Left forelimb (tissue), 1 donor: ENCODE results near the gene USP44.
"Not testable (repeated sequence)": the region's sequence is repeated elsewhere in the genome, so short reads cannot be mapped to it uniquely, and the experiment has no call there.

Source experiments
- DNase-seq: peaks from one replicate; pipeline ENCODE4 v3.0.0-alpha.2; 2018; ENCODE audit warnings: low spot score

The USP44 gene

DNA sequence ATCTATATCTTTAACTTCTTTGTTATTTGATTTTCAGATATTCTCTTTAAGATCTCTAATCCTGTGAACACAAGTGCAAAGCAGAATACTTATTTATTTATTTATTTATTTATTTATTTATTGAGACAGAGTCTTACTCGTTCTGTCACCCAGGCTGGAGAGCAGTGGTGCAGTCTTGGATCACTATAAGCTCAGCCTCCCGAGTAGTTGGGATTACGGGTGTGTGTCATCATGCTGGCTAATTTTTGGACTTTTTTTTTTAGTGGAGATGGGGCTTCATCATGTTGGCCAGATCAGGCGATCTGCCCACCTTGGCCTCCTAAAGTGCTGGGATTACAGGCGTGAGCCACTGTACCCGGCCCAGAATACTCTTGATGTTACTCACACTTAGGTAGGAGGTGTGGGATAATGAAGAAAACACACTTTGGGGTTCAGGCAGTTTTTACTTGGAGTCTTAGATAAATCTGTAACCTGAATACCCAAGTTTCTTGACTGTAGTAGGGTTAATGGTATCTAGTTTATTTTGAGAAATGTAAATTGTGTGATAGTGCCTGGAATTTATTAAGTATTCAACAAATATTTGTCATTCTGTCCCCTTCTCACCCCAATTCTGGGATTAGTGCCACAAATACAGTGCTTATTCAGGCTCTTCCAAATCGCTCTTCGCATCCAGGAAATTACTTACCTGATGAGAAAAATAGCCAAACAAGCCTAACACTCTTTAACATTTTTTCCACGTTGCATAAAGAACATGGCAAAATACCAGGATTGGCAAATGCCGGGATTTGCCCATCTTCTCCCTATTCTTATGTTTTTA lies 44.4 kb downstream of the USP44 start:
- no peak for DNase-seq

DNA sequence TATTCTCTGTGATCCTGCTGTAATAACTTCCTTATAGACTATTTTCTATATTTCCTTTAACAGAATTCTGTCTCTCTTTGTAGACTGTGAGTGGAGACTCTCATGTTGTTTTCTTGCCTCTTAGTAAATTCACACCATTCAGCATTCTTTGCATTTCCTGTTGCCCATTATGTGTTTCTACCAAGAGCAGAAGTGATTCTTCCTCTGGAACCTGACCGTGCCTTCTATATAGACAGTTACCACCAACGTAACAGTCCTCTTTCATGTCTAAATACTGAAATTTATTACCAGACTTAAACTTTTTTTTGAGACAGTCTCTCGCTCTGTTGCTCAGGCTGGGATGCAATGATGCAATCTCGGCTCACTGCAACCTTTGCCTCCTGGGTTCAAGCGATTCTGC lies 46.2 kb downstream of the USP44 start:
- DNase-seq, result no peak

- no peak for DNase-seq
Observed at GRCh38 chr12:95504140-95504539, 47.1 kb downstream of the USP44 start.

DNA sequence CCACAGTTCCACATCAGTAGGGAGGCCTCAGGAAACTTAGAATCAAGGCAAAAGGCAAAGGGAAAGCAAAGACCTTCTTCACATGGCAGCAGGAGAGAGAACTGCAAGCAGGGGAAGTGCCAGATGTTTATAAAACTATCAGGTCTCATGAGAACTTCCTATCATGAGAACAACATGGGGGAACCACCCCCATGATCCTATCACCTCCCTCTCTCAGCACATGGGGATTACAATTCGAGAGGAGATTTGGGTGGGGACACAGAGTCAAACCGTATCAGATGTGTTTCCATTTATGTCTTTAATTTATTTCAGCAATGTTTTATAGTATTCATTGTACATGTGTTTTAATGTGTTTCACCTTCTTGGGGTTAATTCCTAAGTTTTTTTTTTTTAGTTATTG lies 51.5 kb downstream of the USP44 start:
- no peak for DNase-seq

DNA sequence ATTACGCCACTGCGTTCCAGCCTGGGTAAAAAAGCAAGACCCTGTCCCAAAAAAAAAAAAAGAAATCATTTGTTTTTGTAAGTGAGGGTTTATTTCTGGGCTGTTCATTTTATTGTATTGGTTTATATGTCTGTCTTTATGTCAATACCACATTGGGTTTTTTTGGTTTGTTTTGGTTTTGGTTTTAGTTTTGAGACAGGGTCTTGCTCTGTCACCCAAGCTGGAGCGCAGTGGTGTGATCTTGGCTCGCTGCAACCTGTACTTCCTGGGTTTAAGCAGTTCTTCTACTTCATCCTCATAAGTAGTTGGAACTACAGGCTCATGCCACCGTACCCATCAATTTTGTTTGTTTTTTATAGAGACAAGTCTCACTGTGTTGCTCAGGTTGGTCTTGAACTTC lies 52.3 kb downstream of the USP44 start:
- DNase-seq, result no peak

DNA sequence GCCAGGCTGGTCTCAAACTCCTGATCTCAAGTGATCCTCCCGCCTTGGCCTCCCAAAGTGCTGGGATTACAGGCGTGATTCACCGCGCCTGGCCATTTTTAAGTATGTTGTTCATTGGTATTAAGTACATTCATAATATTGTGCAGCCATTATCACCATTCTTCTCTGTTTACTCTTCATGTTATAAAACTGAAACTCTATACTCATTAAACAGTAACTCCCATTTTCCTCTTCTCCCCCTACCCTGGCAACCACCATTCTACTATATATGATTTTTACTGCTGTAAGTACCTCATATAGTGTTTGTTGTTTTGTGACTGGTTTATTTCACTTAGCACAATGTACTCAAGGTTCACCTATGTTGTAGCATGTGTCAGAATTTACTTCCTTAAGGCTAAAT lies 54.2 kb downstream of the USP44 start:
- DNase-seq, result no peak

DNA sequence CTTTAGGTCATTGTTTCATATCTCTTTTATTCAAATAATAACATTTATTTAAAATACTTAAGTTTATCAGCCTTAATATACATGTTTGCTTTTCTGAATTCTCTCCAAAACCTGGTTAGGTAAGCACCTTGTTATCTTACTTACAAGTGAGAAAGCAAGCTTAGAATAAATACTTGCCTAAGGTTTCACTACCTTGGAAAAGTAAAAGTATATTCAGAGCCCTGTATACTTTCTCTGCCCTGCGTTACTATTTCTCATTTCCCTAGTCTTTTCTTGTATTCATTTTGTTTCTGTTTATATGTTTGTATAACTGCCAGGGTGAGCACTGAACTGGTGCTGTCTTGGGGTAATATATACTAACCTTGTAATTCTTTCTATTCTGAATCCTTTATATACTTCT lies 55.8 kb downstream of the USP44 start:
- no peak for DNase-seq

- DNase-seq, result no peak
Observed at GRCh38 chr12:95494888-95495287, 56.4 kb downstream of the USP44 start.

GRCh38 chr12:95492462-95492861 lies 58.8 kb downstream of the USP44 start:
- no peak for DNase-seq

DNA sequence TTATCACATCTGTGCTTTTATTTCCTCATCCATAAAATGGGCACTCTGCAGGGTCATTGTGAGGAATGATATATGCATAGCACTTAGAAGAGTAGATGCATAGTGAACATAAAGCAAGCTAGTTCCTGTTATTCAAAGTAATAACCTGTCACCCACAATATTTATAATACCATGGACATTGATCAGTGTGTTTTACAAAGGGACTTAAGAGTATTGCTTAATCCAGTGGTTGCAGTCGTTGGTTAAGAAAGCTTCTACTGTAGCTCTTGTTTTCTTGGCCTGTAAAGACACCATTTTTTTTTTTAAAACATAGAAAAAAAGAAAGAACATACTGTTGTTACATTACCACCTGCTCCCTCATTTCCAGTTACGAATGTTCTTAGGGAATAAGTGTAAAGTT lies 64.3 kb downstream of the USP44 start:
- no peak for DNase-seq

- DNase-seq, result no peak
Observed at GRCh38 chr12:95484524-95484923, 66.8 kb downstream of the USP44 start.

GRCh38 chr12:95482564-95482963 lies 68.7 kb downstream of the USP44 start:
- not testable (repeated sequence) for DNase-seq

DNA sequence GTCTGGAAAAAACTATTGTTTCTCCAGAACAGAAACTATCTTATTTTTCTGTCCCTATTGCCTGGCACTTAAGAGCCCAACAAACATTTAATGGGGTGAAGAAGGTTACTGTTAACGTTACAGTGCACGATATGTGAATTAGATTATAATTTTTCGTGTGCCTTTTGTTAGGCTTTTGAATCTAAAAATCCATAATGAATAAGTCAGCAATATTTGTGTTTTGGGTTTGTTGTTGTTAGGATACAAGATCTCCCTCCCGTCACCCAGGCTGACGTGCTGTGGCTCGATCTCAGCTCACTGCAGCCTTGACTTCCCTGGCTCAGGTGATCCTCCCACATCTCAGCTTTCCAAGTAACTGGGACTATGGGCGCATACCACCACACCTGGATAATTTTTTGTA lies 69.4 kb downstream of the USP44 start:
- no peak for DNase-seq

DNA sequence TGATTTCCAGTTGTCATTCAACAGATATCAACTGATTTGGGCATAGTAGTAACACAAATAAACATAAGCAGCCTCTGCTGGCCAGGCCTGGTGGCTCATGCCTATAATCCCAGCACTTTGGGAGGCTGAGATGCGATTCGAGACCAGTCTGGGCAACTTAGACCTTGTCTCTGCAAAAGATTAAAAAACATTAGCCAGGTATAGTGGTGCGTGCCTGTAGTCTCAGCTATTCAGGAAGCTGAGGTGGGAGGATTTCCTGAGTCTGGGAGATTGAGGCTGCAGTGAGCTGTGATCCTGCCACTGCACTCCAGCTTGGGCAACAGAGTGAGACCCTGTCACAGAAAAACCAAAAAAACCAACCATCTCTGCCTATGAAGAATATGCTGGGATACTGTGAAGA lies 70.2 kb downstream of the USP44 start:
- DNase-seq, result no peak

DNA sequence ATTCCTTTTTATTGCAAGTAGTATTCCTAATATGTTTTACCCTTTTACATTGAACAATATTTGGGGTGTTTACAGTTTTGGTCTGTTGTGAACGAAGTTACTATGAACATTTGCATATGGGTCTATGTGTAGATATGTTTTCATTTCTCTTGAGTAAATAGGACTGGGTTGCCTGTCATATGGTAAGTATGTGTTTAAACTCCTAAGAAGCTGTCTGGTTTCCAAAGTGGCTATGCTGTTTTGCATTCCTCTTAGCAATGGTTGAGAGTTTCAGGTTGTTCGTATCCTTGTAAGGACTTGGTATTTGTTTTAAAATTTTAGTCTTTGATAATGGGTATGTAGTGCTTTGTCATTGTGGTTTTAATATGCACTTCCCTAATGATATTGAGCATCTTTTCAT lies 71.0 kb downstream of the USP44 start:
- no peak for DNase-seq

DNA sequence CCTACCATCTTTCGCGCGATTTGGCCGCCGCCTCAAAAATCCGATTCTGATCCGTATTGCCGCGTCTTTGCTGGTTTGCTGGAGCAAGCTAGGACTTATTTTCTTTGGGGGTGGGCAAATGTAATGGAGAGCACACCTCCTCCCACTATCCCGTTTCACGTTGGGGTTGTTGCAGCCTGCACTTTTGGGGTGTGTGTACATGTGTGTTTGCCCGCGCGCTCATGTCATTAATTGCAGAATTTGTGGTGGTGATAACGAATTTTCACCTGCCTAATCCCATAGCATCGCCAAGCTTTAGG lies 76.7 kb downstream of the USP44 start:
- no peak for DNase-seq

- DNase-seq, result peak; percentile 96
Observed at GRCh38 chr12:95473884-95474659, 77.2 kb downstream of the USP44 start, which contains the start of gene METAP2. TSS of gene METAP2 (plus strand) at chr12:95474152. CDS start at chr12:95474180, 28 bp downstream.

DNA sequence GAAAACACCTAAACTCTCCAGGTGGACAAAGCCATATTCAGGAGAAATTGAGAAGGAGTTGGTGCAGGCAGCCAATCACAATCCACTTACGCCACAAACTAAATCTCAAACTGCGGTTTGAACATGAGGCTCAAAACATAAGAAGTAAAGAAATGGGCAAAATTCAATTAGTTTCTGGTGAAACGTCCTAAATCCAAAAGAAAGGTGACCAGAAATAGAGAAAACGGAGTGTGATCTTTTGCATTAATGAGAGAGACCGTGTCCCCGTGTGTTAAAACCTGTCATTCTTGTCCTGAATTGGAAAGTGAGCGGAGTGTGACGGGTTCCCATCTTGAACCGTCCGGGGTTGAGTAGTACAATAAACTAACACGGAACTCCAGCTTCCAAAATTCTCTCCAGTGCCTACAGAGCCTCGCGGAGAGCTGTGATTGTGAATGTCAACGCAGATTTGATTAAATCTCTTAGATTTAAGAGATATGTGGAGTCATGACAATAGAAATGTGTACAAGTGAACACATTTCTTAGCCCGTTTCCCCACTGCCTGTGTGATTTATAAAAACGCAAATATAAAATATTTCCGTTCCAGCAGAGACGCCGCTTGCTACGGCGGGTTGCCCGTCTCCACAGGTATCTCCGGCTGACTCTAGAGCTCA lies 77.9 kb downstream of the USP44 start:
- peak; percentile 67 for DNase-seq

GRCh38 chr12:95470300-95470699 lies 81.0 kb downstream of the USP44 start:
- DNase-seq, result no peak
